ENCODE results near the gene SACM1L.

GRCh38 chr3:45777111-45777745, 88.0 kb downstream of the SACM1L start:
- TF ChIP-seq CTCF (IDR thresholded peaks at IDR 0.05; ENCODE audit: borderline replicate concordance, extremely low read depth, low read length, poor library complexity, severe bottlenecking) (no peak), EZH2 (IDR thresholded peaks at IDR 0.05; ENCODE audit: borderline replicate concordance, low read depth, low read length, severe bottlenecking) (no peak)
